Transverse colon (tissue), 4 donors: Measurements from ENCODE around the gene GRIA4.

Experiments
- EP300 ChIP-seq: sonication (generic); formaldehyde crosslinking; IDR thresholded peaks from one replicate; pipeline ENCODE4 v1.6.1; 2017; ENCODE audit warnings: antibody characterized with exemption, low read depth
- POLR2A ChIP-seq: fragments of 450-650 bp; IDR thresholded peaks from one replicate; pipeline ENCODE4 v1.6.1; 2016; ENCODE audit warnings: antibody characterized with exemption, mild to moderate bottlenecking, moderate library complexity
- POLR2AphosphoS5 ChIP-seq, 3 donors: sonication (generic); formaldehyde crosslinking; IDR thresholded peaks; one replicate each; pipeline ENCODE4 v1.6.1; 2016; ENCODE audit warnings: antibody characterized with exemption in 3 of 3
- TF ChIP-seq, protein P1 (sequence below), 5 experiments: fragments of 200-600 bp in 3 of 5; fragments of 450-650 bp in 2 of 5; sonication (generic) in 3 of 5; IDR thresholded peaks; 1 replicate in 2 of 5; 2 replicates in 3 of 5; pipeline ENCODE4 v1.5.1; 2016 to 2017; ENCODE audit warnings: antibody characterized with exemption in 5 of 5, inconsistent platforms in 3 of 5, mild to moderate bottlenecking in 2 of 5, moderate library complexity in 1 of 5

DNA sequence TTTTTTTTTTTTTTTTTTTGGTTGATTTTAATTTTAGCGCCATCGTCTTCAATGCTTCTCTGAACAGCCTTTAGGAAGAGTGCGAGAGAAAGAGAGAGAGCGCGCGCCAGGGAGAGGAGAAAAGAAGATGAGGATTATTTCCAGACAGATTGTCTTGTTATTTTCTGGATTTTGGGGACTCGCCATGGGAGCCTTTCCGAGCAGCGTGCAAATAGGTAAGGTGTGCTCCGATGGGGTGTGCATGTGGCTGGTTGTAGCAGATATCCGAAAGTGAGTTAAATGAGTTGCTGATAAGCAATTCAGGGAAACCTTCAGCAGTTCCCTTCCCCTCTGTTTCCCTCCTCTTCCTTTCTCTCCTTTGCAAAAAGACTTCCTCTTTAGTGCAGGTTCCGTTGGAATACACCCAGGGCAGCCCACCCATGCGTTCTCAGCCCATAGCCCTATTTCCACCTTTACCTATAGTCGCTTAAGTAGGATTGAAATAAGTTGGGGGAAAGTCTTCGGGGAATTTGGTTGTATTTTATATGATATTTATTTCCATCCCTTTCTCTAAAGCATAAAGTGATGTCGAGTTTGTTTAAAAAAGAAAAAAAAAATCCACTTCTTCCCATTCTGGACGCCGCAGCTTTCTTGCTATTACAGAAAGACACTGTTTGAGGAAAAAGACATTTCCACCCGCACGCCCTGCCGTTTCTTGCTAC lies 1.1 kb downstream of the GRIA4 start:
- TF ChIP-seq, protein P1, sequence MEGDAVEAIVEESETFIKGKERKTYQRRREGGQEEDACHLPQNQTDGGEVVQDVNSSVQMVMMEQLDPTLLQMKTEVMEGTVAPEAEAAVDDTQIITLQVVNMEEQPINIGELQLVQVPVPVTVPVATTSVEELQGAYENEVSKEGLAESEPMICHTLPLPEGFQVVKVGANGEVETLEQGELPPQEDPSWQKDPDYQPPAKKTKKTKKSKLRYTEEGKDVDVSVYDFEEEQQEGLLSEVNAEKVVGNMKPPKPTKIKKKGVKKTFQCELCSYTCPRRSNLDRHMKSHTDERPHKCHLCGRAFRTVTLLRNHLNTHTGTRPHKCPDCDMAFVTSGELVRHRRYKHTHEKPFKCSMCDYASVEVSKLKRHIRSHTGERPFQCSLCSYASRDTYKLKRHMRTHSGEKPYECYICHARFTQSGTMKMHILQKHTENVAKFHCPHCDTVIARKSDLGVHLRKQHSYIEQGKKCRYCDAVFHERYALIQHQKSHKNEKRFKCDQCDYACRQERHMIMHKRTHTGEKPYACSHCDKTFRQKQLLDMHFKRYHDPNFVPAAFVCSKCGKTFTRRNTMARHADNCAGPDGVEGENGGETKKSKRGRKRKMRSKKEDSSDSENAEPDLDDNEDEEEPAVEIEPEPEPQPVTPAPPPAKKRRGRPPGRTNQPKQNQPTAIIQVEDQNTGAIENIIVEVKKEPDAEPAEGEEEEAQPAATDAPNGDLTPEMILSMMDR (IDR thresholded peaks at IDR 0.05), result no peak
- TF ChIP-seq POLR2AphosphoS5 (IDR thresholded peaks at IDR 0.05) (no peak), POLR2A (no peak), EP300 (no peak)
